Gastrocnemius medialis (tissue), 4 donors: ENCODE results near the gene IFFO2. TPM values are rescaled to one million over a fixed set of nuclear protein-coding genes. Genes with fewer than 3 reads are reported as not detected.

Experiments used
- ATAC-seq, 2 donors: fragments of 150-250 bp; one replicate each; pipeline ENCODE4 v1.9.1; 2016
- DNase-seq, 2 donors: peaks; one replicate each; pipeline ENCODE4 v3.0.0-alpha.2; 2019
- H3K27ac ChIP-seq, 4 donors: fragments of 200-600 bp; sonication (generic); 1 replicate in 1 of 4; 2 replicates in 3 of 4; pipeline ENCODE4 v1.5.1; 2016 to 2018; ENCODE audit warnings: mild to moderate bottlenecking in 2 of 4, moderate library complexity in 1 of 4
- H3K27me3 ChIP-seq, 3 donors: fragments of 200-600 bp; sonication (generic) in 2 of 3; 1 replicate in 1 of 3; 2 replicates in 2 of 3; pipeline versions ENCODE4 v1.5.1 to v1.6.0; 2016 to 2019; ENCODE audit warnings: mild to moderate bottlenecking in 1 of 3, moderate library complexity in 1 of 3
- H3K36me3 ChIP-seq, 2 donors: fragments of 200-600 bp; sonication (generic) in 1 of 2; one replicate each; pipeline ENCODE4 v1.5.1; 2017 to 2018
- H3K4me1 ChIP-seq, 2 donors: fragments of 200-600 bp; sonication (generic) in 1 of 2; one replicate each; pipeline ENCODE4 v1.5.1; 2016 to 2017; ENCODE audit warnings: mild to moderate bottlenecking in 2 of 2
- H3K4me3 ChIP-seq, 4 donors: fragments of 200-600 bp; sonication (generic) in 3 of 4; 1 replicate in 1 of 4; 2 replicates in 3 of 4; pipeline ENCODE4 v1.5.1; 2016 to 2019; ENCODE audit warnings: mild to moderate bottlenecking in 2 of 4
- H3K9me3 ChIP-seq, 3 donors: fragments of 200-600 bp; sonication (generic) in 2 of 3; 1 replicate in 1 of 3; 2 replicates in 2 of 3; pipeline ENCODE4 v1.5.1; 2016 to 2019
- POLR2A ChIP-seq, 2 donors: fragments of 450-650 bp; IDR thresholded peaks; one replicate each; pipeline ENCODE4 v1.6.1; 2017; ENCODE audit warnings: antibody characterized with exemption in 2 of 2, mild to moderate bottlenecking in 2 of 2, moderate library complexity in 2 of 2
- in situ Hi-C, 4 donors: fragments of 200-750 bp; cut with MboI; loops; one replicate each; pipeline versions ENCODE4 v1.15.0 to v1.8.0; 2017; ENCODE audit warnings: low sequenced_read_pairs in 4 of 4
- intact Hi-C: fragments of 100-400 bp; cut with DNase I; formaldehyde crosslinking; loops from one replicate; pipeline ENCODE4 v1.15.1; 2023; ENCODE audit warnings: low total_unique reads
- total RNA-seq, 4 donors: library from RNA; depleted of rRNA; stranded (reverse); fragments of >200 nt; gene quantifications; one replicate each; pipeline versions ENCODE4 v1.1.0 to v1.2.3, GENCODE V29; 2016
- TF ChIP-seq, protein P1 (sequence below), 5 experiments: fragments of 450-650 bp in 3 of 5; fragments of 200-600 bp in 2 of 5; sonication (generic) in 2 of 5; IDR thresholded peaks in 4 of 5; conservative IDR thresholded peaks in 1 of 5; 1 replicate in 4 of 5; 2 replicates in 1 of 5; pipeline ENCODE4 v1.5.1; 2016 to 2019; ENCODE audit warnings: antibody characterized with exemption in 5 of 5, mild to moderate bottlenecking in 3 of 5, moderate library complexity in 3 of 5

The IFFO2 gene
- total RNA-seq, 4 donors from 2014 or later, result 2.1 to 16.3 (median 5.7) TPM

GRCh38 chr1:18901147-18901951, 55.1 kb downstream of the IFFO2 start:
- Histone ChIP-seq H3K4me1 (peaks cover 24 to 26% of the 10 kb centered on the region in 2 donors), H3K4me3 (peak overlapping the region; percentile 67 to 88 (median 80)), H3K27ac (peak overlapping the region; percentile 89 to 98 (median 94)), H3K9me3 (no peaks in the 10 kb centered on the region), H3K27me3 (no peaks in the 10 kb centered on the region), H3K36me3 (peaks cover 0 to 7% of the 10 kb centered on the region in 2 donors)
- in situ Hi-C loops, result loop anchor here (5.0 to 25.0 kb wide), 4 partner anchors 71 to 336 kb away; no protein-coding TSS in a partner anchor
- TF ChIP-seq, protein P1, sequence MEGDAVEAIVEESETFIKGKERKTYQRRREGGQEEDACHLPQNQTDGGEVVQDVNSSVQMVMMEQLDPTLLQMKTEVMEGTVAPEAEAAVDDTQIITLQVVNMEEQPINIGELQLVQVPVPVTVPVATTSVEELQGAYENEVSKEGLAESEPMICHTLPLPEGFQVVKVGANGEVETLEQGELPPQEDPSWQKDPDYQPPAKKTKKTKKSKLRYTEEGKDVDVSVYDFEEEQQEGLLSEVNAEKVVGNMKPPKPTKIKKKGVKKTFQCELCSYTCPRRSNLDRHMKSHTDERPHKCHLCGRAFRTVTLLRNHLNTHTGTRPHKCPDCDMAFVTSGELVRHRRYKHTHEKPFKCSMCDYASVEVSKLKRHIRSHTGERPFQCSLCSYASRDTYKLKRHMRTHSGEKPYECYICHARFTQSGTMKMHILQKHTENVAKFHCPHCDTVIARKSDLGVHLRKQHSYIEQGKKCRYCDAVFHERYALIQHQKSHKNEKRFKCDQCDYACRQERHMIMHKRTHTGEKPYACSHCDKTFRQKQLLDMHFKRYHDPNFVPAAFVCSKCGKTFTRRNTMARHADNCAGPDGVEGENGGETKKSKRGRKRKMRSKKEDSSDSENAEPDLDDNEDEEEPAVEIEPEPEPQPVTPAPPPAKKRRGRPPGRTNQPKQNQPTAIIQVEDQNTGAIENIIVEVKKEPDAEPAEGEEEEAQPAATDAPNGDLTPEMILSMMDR (IDR thresholded peaks at IDR 0.05 in 4 of 5, conservative IDR thresholded peaks at IDR 0.05 in 1 of 5), result no peak
- TF ChIP-seq POLR2A (IDR thresholded peaks at IDR 0.05), result no peak
- no peak for ATAC-seq
- no peak for DNase-seq
- intact Hi-C loops, result loop anchor here (5.0 to 10.0 kb wide), 3 partner anchors 171 to 343 kb away; no protein-coding TSS in a partner anchor

- no peak for TF ChIP-seq POLR2A (IDR thresholded peaks at IDR 0.05)
- TF ChIP-seq, protein P1 (IDR thresholded peaks at IDR 0.05 in 4 of 5, conservative IDR thresholded peaks at IDR 0.05 in 1 of 5), result no peak
- in situ Hi-C loops (loop anchor here (5.0 to 25.0 kb wide), 4 partner anchors 72 to 337 kb away; no protein-coding TSS in a partner anchor), intact Hi-C loops (loop anchor here (5.0 to 10.0 kb wide), 3 partner anchors 172 to 344 kb away; no protein-coding TSS in a partner anchor)
- Histone ChIP-seq H3K27ac (peak overlapping the region; percentile 89 to 98 (median 94)), H3K4me3 (no peak overlapping the region), H3K27me3 (no peaks in the 10 kb centered on the region), H3K9me3 (no peaks in the 10 kb centered on the region), H3K4me1 (peaks cover 24 to 26% of the 10 kb centered on the region in 2 donors), H3K36me3 (peaks cover 0 to 7% of the 10 kb centered on the region in 2 donors)
- peak in 1 of 2 donors; percentile 49 for DNase-seq
- no peak for ATAC-seq
These were observed 56.1 kb downstream of the IFFO2 start for GRCh38 chr1:18900303-18900841.

DNA sequence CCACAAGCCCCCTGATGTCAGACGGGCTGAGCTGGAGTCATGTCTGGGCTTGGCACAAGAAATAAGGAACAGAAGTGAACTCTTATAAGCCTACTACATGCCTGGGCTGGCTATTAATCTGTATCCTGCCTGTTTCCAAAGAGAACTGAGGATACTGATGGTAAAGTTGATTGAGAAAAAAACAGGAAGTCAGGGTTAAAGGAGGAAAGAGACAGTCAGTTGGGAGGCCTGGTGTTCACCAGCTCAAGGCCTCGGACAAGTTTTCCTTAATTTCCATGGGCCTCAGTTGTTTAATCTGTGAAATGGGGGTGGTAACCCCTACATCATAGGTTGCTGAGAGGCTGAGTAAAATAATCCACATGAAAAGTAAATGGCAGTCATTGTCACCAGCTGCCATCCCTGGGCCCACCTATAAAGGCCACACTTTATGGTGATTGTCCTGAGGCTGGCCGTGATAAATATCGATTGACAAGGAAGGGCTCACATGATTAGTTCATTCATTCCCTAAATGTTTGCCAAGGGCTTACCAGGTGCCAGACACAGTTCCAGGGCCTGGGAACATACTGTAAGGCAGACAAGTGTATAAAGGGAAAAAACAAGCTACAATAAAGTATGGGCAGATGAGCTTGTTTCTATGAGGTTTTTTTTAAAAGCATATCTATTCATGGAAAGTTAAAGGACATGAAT, 57.0 kb downstream of the IFFO2 start:
- TF ChIP-seq, protein P1 (IDR thresholded peaks at IDR 0.05 in 4 of 5, conservative IDR thresholded peaks at IDR 0.05 in 1 of 5), result no peak
- no peak for TF ChIP-seq POLR2A (IDR thresholded peaks at IDR 0.05)
- DNase-seq (no peak), ATAC-seq (no peak)
- peaks cover 25 to 26% of the 10 kb centered on the region in 2 donors for H3K4me1 ChIP-seq
- H3K36me3 ChIP-seq, result peaks cover 0 to 7% of the 10 kb centered on the region in 2 donors
- no peaks in the 10 kb centered on the region for H3K27me3 ChIP-seq
- intact Hi-C loops (loop anchor here (5.0 to 10.0 kb wide), 3 partner anchors 173 to 345 kb away; no protein-coding TSS in a partner anchor), in situ Hi-C loops (loop anchor here (5.0 to 25.0 kb wide), 4 partner anchors 73 to 338 kb away; no protein-coding TSS in a partner anchor)
- no peak overlapping the region for H3K4me3 ChIP-seq
- no peaks in the 10 kb centered on the region for H3K9me3 ChIP-seq
- H3K27ac ChIP-seq, result no peak overlapping the region

DNA sequence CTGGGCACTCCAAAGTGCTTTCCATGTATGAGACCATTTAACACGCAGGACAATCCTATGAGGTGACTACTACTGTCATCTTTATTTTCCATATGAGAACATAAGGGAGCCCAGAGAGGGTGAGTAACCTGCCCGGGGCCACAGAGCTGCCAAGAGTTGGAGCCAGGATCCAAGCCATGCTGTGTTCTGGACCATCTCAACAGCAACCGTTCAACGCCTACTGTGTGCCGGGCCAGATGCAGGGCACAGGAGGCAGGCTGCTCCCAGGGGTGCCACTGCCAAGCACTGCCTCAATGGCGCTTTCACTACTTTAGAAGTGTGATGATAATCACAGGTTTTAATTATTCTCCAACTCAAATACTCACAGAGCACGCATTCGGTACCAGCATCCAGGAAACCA, 57.9 kb downstream of the IFFO2 start:
- Histone ChIP-seq H3K4me3 (no peak overlapping the region), H3K27me3 (no peaks in the 10 kb centered on the region), H3K36me3 (peaks cover 0 to 7% of the 10 kb centered on the region in 2 donors), H3K4me1 (peaks cover 28 to 29% of the 10 kb centered on the region in 2 donors), H3K9me3 (no peaks in the 10 kb centered on the region), H3K27ac (no peak overlapping the region)
- TF ChIP-seq POLR2A (IDR thresholded peaks at IDR 0.05), result no peak
- TF ChIP-seq, protein P1 (IDR thresholded peaks at IDR 0.05 in 4 of 5, conservative IDR thresholded peaks at IDR 0.05 in 1 of 5), result no peak
- intact Hi-C loops, result no loop called here
- in situ Hi-C loops, result no loop called here
- no peak for DNase-seq
- ATAC-seq, result no peak
